OCI-LY1 (cell line): ENCODE data around the gene OR10H1.
"Not testable (repeated sequence)": the region's sequence is repeated elsewhere in the genome, so short reads cannot be mapped to it uniquely, and the experiment has no call there.

Experiments used
- H2AFZ ChIP-seq: fragments of 200-600 bp; sonication (generic), shearing (Covaris generic); 2 replicates; pipeline ENCODE4 v1.6.0; 2014; ENCODE audit warnings: antibody characterized with exemption, mild to moderate bottlenecking, low read length
- H3F3A ChIP-seq: fragments of 200-600 bp; sonication (generic), shearing (Covaris generic); 2 replicates; pipeline ENCODE4 v1.6.0; 2014; ENCODE audit warnings: mild to moderate bottlenecking, antibody characterized with exemption, low read length, moderate library complexity; ENCODE audit not compliant: insufficient read depth
- H3K27ac ChIP-seq: fragments of 200-600 bp; sonication (generic); 2 replicates; pipeline ENCODE4 v1.5.1; 2014; ENCODE audit warnings: low read length, mixed run types, mild to moderate bottlenecking, low read depth; ENCODE audit not compliant: poor library complexity, severe bottlenecking
- H3K27me3 ChIP-seq: fragments of 200-600 bp; sonication (generic); 2 replicates; pipeline ENCODE4 v1.6.0; 2014; ENCODE audit warnings: antibody characterized with exemption, mild to moderate bottlenecking, low read length, moderate library complexity; ENCODE audit not compliant: insufficient read depth
- H3K36me3 ChIP-seq: fragments of 200-600 bp; sonication (generic); 2 replicates; pipeline ENCODE4 v1.6.1; 2014; ENCODE audit warnings: mild to moderate bottlenecking, antibody characterized with exemption, low read length, moderate library complexity, mixed read lengths; ENCODE audit not compliant: insufficient read depth
- H3K4me1 ChIP-seq: fragments of 200-600 bp; sonication (generic); 2 replicates; pipeline ENCODE4 v1.5.1; 2014; ENCODE audit warnings: mild to moderate bottlenecking, low read length, moderate library complexity; ENCODE audit not compliant: insufficient read depth, severe bottlenecking
- H3K4me2 ChIP-seq: fragments of 200-600 bp; sonication (generic), shearing (Covaris generic); 2 replicates; pipeline ENCODE4 v1.6.1; 2014; ENCODE audit warnings: low read length
- H3K4me3 ChIP-seq: fragments of 200-600 bp; sonication (generic); 2 replicates; pipeline ENCODE4 v1.5.1; 2014; ENCODE audit warnings: low read length, low read depth, mild to moderate bottlenecking, mixed read lengths; ENCODE audit not compliant: poor library complexity, severe bottlenecking
- H3K79me2 ChIP-seq: fragments of 200-600 bp; shearing (Covaris generic); 2 replicates; pipeline ENCODE4 v1.6.1; 2016; ENCODE audit warnings: mixed run types, low read length, mixed read lengths; ENCODE audit not compliant: insufficient read depth
- H3K9ac ChIP-seq: fragments of 200-600 bp; sonication (generic), shearing (Covaris generic); 2 replicates; pipeline ENCODE4 v1.6.1; 2014; ENCODE audit warnings: mild to moderate bottlenecking, low read length, mixed read lengths
- H3K9me2 ChIP-seq: fragments of 200-600 bp; sonication (generic), shearing (Covaris generic); 2 replicates; pipeline ENCODE4 v1.6.1; 2014; ENCODE audit warnings: low read depth, mild to moderate bottlenecking, low read length, mixed read lengths
- H3K9me3 ChIP-seq: fragments of 200-600 bp; shearing (Covaris generic); 2 replicates; pipeline ENCODE4 v1.6.1; 2014; ENCODE audit warnings: low read length, mixed read lengths
- H4K20me1 ChIP-seq: fragments of 200-600 bp; sonication (generic), shearing (Covaris generic); 2 replicates; pipeline ENCODE4 v1.6.0; 2016; ENCODE audit warnings: mild to moderate bottlenecking, low read length; ENCODE audit not compliant: insufficient read depth
- EZH2 ChIP-seq: fragments of 200-600 bp; sonication (generic), shearing (Covaris generic); IDR thresholded peaks from 2 replicates; pipeline ENCODE4 v1.8.0; 2017; ENCODE audit warnings: borderline replicate concordance, mixed run types, mild to moderate bottlenecking, antibody characterized with exemption, low read length, moderate library complexity, mixed read lengths
- TF ChIP-seq, protein P1 (sequence below): fragments of 200-600 bp; sonication (generic), shearing (Covaris generic); IDR thresholded peaks from 2 replicates; pipeline ENCODE4 v1.5.1; 2017; ENCODE audit warnings: mild to moderate bottlenecking, antibody characterized with exemption, low read length, moderate library complexity, mixed read lengths

Gene OR10H1

DNA sequence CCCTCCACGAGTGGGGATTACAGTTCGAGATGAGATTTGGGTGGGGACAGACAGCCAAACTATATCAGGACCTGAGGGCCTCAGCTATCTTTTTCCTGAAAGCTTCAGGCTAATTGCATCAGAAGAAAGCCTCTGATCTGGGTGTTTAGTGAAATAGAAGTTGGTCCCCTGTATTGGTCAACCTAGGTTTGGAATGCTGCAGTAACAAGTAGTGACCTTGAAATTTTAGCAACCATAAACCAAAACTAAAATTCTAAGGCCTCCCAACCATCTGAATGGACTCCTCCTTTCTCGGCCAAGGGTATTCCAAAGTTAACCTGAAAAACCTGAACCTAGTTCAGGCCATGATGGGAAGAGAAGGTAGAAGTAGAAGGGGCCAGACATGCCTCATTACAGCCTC, 34.9 kb upstream of the OR10H1 start:
- H3K9ac ChIP-seq, result no peak overlapping the region
- no peak for TF ChIP-seq EZH2
- TF ChIP-seq, protein P1, sequence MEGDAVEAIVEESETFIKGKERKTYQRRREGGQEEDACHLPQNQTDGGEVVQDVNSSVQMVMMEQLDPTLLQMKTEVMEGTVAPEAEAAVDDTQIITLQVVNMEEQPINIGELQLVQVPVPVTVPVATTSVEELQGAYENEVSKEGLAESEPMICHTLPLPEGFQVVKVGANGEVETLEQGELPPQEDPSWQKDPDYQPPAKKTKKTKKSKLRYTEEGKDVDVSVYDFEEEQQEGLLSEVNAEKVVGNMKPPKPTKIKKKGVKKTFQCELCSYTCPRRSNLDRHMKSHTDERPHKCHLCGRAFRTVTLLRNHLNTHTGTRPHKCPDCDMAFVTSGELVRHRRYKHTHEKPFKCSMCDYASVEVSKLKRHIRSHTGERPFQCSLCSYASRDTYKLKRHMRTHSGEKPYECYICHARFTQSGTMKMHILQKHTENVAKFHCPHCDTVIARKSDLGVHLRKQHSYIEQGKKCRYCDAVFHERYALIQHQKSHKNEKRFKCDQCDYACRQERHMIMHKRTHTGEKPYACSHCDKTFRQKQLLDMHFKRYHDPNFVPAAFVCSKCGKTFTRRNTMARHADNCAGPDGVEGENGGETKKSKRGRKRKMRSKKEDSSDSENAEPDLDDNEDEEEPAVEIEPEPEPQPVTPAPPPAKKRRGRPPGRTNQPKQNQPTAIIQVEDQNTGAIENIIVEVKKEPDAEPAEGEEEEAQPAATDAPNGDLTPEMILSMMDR, result no peak

DNA sequence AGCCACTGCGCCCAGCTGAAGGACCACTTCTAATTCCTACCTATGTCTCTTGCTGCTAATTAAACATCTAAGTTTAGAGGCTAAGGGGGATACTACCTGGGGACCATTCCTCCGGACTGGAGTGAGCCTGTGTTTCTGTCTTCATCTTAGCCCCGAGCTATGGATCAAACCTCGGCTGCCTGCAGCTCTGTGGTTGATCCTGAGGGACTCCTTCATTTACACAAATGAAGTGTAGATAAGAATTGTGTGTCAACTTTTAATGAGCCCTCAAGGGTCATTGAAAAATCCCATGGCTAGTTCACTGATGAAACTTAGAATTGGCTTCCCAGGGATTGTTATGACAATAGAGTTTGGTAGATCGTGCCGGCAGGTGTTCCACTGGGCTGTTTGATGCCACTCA, 31.5 kb upstream of the OR10H1 start:
- H2AFZ ChIP-seq, result no peak overlapping the region
- no peak overlapping the region for H3K9ac ChIP-seq
- H3K4me1 ChIP-seq, result no peaks in the 10 kb centered on the region
- H3K36me3 ChIP-seq, result no peaks in the 10 kb centered on the region
- H3K4me3 ChIP-seq, result no peak overlapping the region
- no peaks in the 10 kb centered on the region for H3K79me2 ChIP-seq
- H3K27ac ChIP-seq, result no peak overlapping the region
- no peak overlapping the region for H3K4me2 ChIP-seq
- no peaks in the 10 kb centered on the region for H3K9me2 ChIP-seq
- no peaks in the 10 kb centered on the region for H3K27me3 ChIP-seq
- H4K20me1 ChIP-seq, result no peaks in the 10 kb centered on the region
- no peaks in the 10 kb centered on the region for H3F3A ChIP-seq
- TF ChIP-seq EZH2, result no peak
- TF ChIP-seq, protein P1, result no peak
- H3K9me3 ChIP-seq, result no peaks in the 10 kb centered on the region

More for the DNA sequence above, 34.9 kb upstream of the OR10H1 start:
- H3K4me3 ChIP-seq, result no peak overlapping the region
- H3K79me2 ChIP-seq, result no peaks in the 10 kb centered on the region
- no peaks in the 10 kb centered on the region for H3K4me1 ChIP-seq
- H4K20me1 ChIP-seq, result no peaks in the 10 kb centered on the region
- H2AFZ ChIP-seq, result no peak overlapping the region
- H3K9me2 ChIP-seq, result no peaks in the 10 kb centered on the region
- H3K27me3 ChIP-seq, result no peaks in the 10 kb centered on the region
- H3K36me3 ChIP-seq, result no peaks in the 10 kb centered on the region
- no peak overlapping the region for H3K27ac ChIP-seq
- H3F3A ChIP-seq, result no peaks in the 10 kb centered on the region
- H3K9me3 ChIP-seq, result no peaks in the 10 kb centered on the region
- no peak overlapping the region for H3K4me2 ChIP-seq

DNA sequence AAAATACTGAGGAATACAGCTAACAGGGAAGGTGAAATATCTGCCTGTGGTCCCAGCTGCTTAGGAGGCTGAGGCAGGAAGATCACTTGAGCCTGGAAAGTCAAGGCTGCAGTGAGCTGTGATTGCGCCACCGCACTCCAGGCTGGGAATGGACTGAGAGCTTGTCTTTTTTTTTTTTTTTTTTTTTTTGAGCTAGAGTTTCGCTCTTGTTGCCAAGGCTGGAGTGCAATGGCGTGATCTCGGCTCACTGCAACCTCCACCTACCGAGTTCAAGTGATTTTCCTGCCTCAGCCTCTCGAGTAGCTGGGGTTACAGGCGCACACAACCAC, 28.4 kb upstream of the OR10H1 start:
- not testable (repeated sequence) for H3K36me3 ChIP-seq, H3K9ac ChIP-seq, H3K4me3 ChIP-seq, H3K4me1 ChIP-seq, H3K4me2 ChIP-seq, H3K27me3 ChIP-seq, H3K79me2 ChIP-seq, H3F3A ChIP-seq, H3K27ac ChIP-seq, H4K20me1 ChIP-seq, H3K9me2 ChIP-seq, H2AFZ ChIP-seq, H3K9me3 ChIP-seq

DNA sequence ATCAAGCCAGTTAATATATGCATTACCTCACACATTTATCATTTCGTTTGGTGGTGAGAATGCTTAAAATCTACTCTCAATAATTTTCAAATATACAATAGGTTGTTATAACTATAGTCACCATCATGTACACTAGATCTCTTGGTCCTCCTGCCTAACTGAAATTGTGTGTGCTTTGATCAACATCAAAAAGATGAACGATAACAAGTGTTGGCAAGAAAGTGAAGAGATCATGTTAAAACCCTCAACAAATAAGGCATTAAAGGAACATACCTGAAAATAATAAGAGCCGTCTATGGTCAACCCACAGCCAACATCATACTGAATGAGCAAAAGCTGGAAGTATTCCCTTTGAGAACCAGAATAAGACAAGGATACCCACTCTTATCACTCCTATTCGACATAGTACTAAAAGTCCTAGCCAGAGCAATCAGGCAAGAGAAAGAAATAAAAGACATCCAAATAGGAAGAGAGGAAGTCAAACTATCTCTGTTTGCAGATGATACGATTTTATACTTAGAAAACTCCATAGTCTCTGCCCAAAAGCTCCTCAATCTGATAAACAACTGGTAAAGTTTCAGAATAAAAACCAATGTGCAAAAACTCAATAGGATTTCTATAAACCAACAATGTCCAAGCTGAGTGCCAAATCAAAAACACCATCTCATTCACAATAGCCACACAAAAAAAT, 27.9 kb upstream of the OR10H1 start:
- Histone ChIP-seq H3K4me1 (no peaks in the 10 kb centered on the region), H3K27ac (no peak overlapping the region), H3K36me3 (no peaks in the 10 kb centered on the region), H2AFZ (no peak overlapping the region), H3F3A (no peaks in the 10 kb centered on the region), H3K9me3 (no peaks in the 10 kb centered on the region), H3K4me3 (no peak overlapping the region), H3K9ac (no peak overlapping the region), H4K20me1 (no peaks in the 10 kb centered on the region), H3K4me2 (no peak overlapping the region), H3K9me2 (no peaks in the 10 kb centered on the region), H3K27me3 (no peaks in the 10 kb centered on the region), H3K79me2 (no peaks in the 10 kb centered on the region)
- TF ChIP-seq, protein P1, result no peak
- no peak for TF ChIP-seq EZH2
